NT2/D1 (cell line): ENCODE results near the gene RAP2A.

Source experiments
- DNase-seq: peaks from one replicate; pipeline ENCODE4 v3.0.0-alpha.2; 2011; ENCODE audit warnings: low read depth, low spot score
- H3K27me3 ChIP-seq: 2 replicates; pipeline ENCODE4 v1.6.0; 2011; ENCODE audit warnings: mild to moderate bottlenecking; ENCODE audit not compliant: insufficient read length, insufficient read depth
- H3K36me3 ChIP-seq: 2 replicates; pipeline ENCODE4 v1.6.1; 2011; ENCODE audit warnings: mild to moderate bottlenecking, low read length, mixed read lengths; ENCODE audit not compliant: insufficient read depth, insufficient read length
- H3K4me1 ChIP-seq: 2 replicates; pipeline ENCODE4 v1.5.1; 2011; ENCODE audit not compliant: insufficient read depth, insufficient read length
- H3K4me3 ChIP-seq: 2 replicates; pipeline ENCODE4 v1.5.1; 2011; ENCODE audit warnings: low read depth; ENCODE audit not compliant: insufficient read length
- H3K9ac ChIP-seq: 2 replicates; pipeline ENCODE4 v1.6.0; 2011; ENCODE audit warnings: low read depth; ENCODE audit not compliant: insufficient read length
- H3K9me3 ChIP-seq: 2 replicates; pipeline ENCODE4 v1.5.1; 2011; ENCODE audit warnings: mild to moderate bottlenecking, low read length; ENCODE audit not compliant: insufficient read depth
- SUZ12 ChIP-seq: IDR thresholded peaks from 2 replicates; pipeline ENCODE4 v1.6.1; 2011; ENCODE audit not compliant: insufficient read length, insufficient read depth; ENCODE audit errors: extremely low read depth
- YY1 ChIP-seq: IDR thresholded peaks from 2 replicates; pipeline ENCODE4 v1.6.1; 2011; ENCODE audit not compliant: insufficient read length, insufficient read depth
- ZNF274 ChIP-seq: IDR thresholded peaks from 2 replicates; pipeline ENCODE4 v1.6.1; 2011; ENCODE audit warnings: mild to moderate bottlenecking, low read depth, low read length

Gene RAP2A

GRCh38 chr13:97448503-97449251 is 14.7 kb downstream of the RAP2A start:
- no peaks in the 10 kb centered on the region for H3K4me1 ChIP-seq
- TF ChIP-seq ZNF274: no peak
- no peak for TF ChIP-seq SUZ12
- no peak for TF ChIP-seq YY1
- no peak overlapping the region for H3K4me3 ChIP-seq

GRCh38 chr13:97454699-97455098 is 20.7 kb downstream of the RAP2A start:
- no peaks in the 10 kb centered on the region for H3K36me3 ChIP-seq
- no peaks in the 10 kb centered on the region for H3K27me3 ChIP-seq
- no peak for DNase-seq
- no peaks in the 10 kb centered on the region for H3K4me1 ChIP-seq
- TF ChIP-seq ZNF274: no peak
- H3K9me3 ChIP-seq: no peaks in the 10 kb centered on the region; the same call in 1 of the 2 replicates
- no peak overlapping the region for H3K4me3 ChIP-seq
- no peak overlapping the region for H3K9ac ChIP-seq

More at GRCh38 chr13:97448503-97449251, 14.7 kb downstream of the RAP2A start:
- Histone ChIP-seq H3K27me3 (no peaks in the 10 kb centered on the region), H3K9ac (no peak overlapping the region), H3K36me3 (no peaks in the 10 kb centered on the region), H3K9me3 (no peaks in the 10 kb centered on the region)
- DNase-seq: no peak

DNA sequence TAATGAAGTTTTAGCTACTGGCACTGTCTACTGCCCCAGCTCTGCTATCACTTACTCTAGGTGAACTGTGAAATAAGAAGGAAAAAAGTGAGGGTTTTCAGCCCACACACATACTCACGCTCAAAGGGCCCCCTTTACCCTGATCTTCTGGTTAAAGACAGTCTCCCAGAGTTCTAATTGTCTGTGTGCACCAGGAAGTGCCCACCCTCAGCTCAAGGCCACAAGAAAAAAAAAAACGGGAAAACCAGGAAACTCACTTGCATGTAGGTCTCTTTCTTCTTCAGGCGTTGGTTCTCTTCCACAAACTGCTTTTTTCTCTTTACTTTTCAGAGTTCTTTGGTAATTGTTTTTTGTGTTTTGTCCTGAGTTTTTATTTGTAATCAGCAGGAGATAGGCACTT is 22.1 kb downstream of the RAP2A start:
- H3K36me3 ChIP-seq: no peaks in the 10 kb centered on the region
- DNase-seq: no peak
- H3K9ac ChIP-seq: no peak overlapping the region
- no peaks in the 10 kb centered on the region for H3K27me3 ChIP-seq
- no peaks in the 10 kb centered on the region for H3K4me1 ChIP-seq
- no peaks in the 10 kb centered on the region; the same call in 1 of the 2 replicates for H3K9me3 ChIP-seq
- H3K4me3 ChIP-seq: no peak overlapping the region
- no peak for TF ChIP-seq SUZ12
- TF ChIP-seq YY1: no peak
- no peak for TF ChIP-seq ZNF274

DNA sequence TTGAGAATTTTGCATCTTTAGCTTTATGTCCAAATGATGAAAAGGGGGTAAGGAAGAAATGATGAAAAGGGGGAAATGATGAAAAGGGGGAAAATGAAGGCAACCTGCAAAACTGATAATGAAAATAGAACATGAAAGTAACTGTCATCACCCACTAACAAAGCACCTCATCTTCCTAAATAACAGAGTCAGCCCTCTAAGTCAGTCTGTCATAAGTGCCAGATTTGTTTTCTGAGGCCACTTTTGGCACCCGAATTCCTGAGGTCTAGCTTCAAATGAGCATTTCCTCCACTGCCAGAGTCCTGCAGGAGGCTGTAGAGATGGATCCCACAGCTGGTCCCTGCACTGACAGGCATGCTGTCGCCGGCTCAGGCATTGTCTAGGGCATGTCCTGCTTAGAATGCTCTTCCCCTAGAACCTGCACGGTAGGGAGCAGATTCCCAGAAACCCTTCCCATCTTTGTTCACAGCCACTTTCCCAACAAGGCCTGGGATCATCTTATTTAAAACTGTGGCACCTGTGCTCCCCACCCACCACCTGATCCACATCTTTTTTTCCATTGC is 25.3 kb downstream of the RAP2A start:
- no peak for DNase-seq
- H3K9ac ChIP-seq: no peak overlapping the region
- H3K4me3 ChIP-seq: no peak overlapping the region
- peaks cover 4% of the 10 kb centered on the region for H3K36me3 ChIP-seq
- TF ChIP-seq SUZ12 (no peak), YY1 (no peak), ZNF274 (no peak)
- no peaks in the 10 kb centered on the region for H3K27me3 ChIP-seq
- H3K4me1 ChIP-seq: no peaks in the 10 kb centered on the region
- H3K9me3 ChIP-seq: no peaks in the 10 kb centered on the region; the same call in 1 of the 2 replicates

GRCh38 chr13:97460004-97460775 is 26.2 kb downstream of the RAP2A start:
- no peak overlapping the region for H3K4me3 ChIP-seq
- no peak overlapping the region for H3K9ac ChIP-seq
- no peak for DNase-seq

GRCh38 chr13:97460853-97461252 is 26.9 kb downstream of the RAP2A start:
- Histone ChIP-seq H3K4me3 (no peak overlapping the region), H3K9ac (no peak overlapping the region)

More at GRCh38 chr13:97460004-97460775, 26.2 kb downstream of the RAP2A start:
- TF ChIP-seq ZNF274 (no peak), SUZ12 (no peak), YY1 (no peak)
- no peaks in the 10 kb centered on the region for H3K4me1 ChIP-seq
- no peaks in the 10 kb centered on the region for H3K9me3 ChIP-seq
- peaks cover 10% of the 10 kb centered on the region for H3K36me3 ChIP-seq
- H3K27me3 ChIP-seq: no peaks in the 10 kb centered on the region

DNA sequence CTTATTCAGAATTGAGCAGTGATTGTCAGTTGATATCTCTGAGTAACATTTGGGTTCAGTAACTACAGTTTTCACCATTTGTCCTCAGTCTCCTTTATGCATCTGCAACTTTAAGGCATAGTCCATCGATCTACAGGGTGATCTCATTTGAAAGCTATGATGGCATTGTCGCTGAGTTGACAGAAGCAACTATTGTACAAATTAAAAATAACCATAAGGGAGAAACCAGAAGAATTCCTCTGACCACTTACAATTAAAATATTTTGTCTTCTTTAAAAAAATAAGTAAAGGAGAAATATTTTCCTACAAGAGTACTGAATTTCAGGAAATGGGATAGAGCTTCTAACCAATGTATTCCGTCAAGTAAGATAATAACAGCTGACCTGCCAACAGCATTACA is 30.6 kb downstream of the RAP2A start:
- Histone ChIP-seq H3K9ac (no peak overlapping the region), H3K36me3 (peaks cover 12% of the 10 kb centered on the region), H3K4me3 (no peak overlapping the region), H3K9me3 (no peaks in the 10 kb centered on the region), H3K27me3 (no peaks in the 10 kb centered on the region), H3K4me1 (no peaks in the 10 kb centered on the region)
- TF ChIP-seq ZNF274: no peak
- TF ChIP-seq YY1: no peak
- no peak for TF ChIP-seq SUZ12
- DNase-seq: no peak

More at GRCh38 chr13:97460853-97461252, 26.9 kb downstream of the RAP2A start:
- TF ChIP-seq SUZ12 (no peak), ZNF274 (no peak), YY1 (no peak)
- DNase-seq: no peak
- H3K4me1 ChIP-seq: no peaks in the 10 kb centered on the region
- no peaks in the 10 kb centered on the region for H3K9me3 ChIP-seq
- peaks cover 12% of the 10 kb centered on the region for H3K36me3 ChIP-seq
- no peaks in the 10 kb centered on the region for H3K27me3 ChIP-seq
